GM19397 (cell line): ENCODE results near the gene NFATC3.

ENCODE experiments used
- ATAC-seq: cut with Tn5 transposase; IDR thresholded peaks from one replicate; pipeline ENCODE4 v1.9.1; 2021; ENCODE audit warnings: mild to moderate bottlenecking, moderate library complexity; ENCODE audit not compliant: unreplicated experiment

Gene NFATC3

DNA sequence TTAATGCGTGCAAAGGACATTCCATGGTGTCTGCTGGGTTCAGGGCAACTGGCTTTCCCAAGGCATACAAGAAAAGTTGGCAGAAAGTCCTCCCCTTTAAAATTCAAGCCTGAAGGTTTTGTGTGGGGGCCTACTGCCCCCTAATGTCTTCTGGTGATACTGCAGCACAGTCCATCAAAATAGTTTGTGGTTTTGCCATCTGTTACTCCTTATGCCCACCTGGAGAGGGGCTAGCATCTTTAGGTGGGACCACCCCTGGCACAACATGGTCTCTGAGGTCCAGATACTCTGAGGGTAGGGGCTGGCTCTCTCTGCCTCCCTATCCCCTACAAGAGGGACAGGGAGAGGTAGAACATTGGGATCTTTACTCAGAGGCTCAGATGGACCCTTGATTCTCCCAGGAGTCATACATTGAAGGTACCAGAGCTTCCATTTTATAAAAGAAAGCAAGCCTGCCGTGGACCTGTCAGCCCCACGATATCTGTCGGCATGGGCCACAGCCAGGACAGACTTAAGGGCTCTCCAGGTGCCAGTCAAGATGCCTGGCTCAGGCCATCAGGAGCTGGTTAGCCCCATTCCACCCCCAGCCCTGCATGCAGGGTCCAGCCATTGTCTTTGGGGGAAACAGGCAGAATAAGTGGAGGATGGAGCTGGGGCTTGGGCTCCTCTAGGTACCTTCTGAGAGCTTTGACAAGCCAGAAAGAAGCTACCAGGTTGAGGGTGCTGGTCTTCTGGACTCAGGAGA is 144.4 kb downstream of the NFATC3 start:
- no peak for ATAC-seq

DNA sequence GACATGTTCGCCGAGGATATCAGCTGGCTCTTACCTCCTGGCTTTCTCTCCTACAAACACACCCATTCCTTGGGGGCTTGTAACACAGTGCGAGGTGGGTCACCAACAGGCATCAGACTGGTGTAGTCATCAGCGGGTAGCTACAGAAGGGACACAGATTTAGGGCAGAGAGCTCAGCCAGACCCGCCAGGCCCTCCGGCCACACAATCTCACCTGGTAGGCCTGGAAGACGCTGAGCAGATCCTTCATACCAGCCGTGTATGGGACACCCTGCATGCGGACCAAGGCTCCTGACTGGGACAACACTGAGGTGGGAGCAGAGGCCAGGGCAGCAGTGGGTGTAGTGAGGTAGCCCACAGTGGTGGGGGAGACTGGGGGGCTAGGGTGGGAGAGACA is 145.0 kb downstream of the NFATC3 start:
- ATAC-seq, result no peak

DNA sequence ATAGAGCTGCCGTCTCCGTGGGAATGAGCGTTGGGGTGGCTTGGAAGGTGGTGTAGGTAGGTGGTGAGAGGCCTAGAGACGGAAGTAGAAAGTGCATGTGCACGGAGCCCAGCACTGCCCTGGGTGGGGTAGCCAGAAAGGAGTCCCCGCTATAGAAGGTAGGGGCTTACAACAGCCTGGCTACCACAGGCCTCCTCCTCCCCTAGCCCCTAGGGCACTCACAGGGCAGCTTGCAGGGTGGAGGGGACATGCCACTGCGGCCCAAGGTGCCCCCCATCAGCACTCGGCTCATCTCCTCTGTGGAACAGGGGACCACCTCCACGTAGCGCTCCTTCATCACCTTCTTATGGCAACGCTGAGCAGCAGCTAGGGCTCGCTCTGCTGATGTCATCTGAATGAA is 145.8 kb downstream of the NFATC3 start:
- no peak for ATAC-seq

DNA sequence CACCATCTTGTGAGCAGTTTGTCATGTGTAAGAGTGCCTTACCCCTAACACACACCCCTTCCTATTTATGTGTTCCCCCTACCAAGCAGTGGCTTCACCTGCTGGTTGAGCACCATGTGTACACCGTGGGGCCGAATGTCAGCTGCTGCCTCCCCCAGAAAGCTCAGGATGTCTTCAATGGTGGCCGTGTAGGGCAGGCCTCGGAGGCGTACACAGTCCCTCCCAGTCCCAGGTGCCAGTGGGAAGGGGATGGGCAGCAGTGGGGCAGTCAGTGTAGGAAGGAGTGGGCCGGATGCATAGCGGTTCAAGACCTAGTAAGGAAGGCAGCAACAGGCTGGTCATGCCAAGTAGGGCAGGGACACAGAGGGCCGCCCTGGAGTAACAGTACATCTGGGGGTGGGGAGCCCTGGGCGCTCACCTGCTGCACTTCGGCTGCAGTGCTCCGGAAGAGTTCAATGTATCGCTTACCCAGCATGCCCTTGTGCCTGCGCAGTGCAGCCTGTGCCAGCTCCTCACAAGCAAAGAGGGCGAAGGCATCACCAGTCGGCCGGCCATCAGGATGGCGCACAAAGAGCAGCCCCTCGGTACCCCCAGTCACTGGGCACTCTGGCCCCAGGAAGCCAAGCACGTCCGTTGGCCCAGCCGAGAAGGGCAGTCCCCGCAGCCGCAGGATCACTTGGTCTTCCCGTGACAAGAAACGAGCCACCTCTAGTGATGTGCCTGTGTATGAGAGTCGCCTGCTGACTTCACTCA is 146.4 kb downstream of the NFATC3 start:
- no peak for ATAC-seq

DNA sequence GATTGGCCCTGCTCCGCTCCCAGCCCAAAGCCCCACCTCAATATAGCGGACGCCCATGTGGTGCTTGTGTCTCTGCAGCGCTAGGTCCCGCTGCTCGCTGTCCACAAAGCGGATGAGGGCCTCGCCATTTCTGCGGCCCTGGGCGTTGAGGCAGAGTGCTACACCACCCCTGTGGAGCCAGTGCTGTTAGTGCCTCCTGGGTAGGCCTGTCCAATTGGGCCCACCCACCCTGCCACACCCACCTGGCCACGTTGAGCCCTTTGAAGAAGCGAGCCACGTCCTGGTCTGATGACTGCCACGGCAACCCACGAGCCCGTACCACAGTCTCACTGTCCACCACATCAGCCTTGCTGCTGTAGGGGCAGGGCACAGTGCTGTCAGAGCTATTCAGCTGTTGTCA is 147.2 kb downstream of the NFATC3 start:
- ATAC-seq, result no peak

DNA sequence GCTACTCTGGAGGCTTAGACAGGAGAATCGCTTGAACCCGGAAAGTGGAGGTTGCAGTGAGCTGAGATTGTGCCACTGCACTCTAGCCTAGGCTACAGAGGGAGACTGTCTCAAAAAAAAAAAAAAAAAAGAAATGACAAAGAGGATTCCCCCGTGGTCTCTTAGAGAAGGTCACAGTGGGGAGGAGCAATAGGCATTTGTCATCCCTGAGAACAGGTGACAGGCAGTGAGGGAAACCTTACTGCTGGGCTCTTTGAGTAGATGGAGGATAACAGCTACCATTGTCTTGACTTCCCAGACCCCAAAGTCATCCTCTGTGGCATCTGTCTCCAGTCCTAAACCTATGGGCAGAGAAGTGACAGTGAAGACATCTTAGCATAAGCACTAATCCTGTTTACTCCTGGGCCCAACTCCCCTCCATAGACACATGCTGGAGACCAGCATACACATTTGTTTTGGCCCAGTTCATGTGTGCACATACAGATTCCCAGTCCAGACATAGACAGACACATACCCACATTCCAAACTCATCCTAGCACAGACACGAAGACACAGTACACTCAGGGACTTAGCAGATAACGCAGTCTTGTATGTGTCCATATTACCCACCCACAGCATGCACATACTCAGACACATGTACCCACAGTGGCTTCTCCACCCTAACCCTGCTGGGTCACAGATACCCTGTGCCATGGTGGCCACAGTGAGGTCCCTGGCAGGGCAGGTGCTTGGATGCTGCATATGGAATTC is 148.1 kb downstream of the NFATC3 start:
- no peak for ATAC-seq

DNA sequence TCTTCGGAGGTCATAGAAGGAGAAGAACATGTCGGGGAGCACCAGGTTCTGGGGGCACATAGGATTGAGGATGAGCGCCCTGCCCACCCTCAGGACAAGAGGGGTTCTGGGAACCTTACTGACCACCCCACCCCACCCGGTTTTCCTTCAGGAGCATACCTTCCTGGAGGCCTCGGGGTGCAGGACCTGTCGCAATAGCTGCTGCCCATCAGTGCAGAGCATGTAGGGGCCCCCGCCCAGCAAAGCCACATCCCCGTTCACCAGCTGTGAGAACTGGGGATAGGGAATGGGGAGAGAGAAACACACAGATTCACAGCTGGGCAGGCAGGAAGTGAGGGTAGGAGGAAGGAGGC is 148.6 kb downstream of the NFATC3 start:
- no peak for ATAC-seq

DNA sequence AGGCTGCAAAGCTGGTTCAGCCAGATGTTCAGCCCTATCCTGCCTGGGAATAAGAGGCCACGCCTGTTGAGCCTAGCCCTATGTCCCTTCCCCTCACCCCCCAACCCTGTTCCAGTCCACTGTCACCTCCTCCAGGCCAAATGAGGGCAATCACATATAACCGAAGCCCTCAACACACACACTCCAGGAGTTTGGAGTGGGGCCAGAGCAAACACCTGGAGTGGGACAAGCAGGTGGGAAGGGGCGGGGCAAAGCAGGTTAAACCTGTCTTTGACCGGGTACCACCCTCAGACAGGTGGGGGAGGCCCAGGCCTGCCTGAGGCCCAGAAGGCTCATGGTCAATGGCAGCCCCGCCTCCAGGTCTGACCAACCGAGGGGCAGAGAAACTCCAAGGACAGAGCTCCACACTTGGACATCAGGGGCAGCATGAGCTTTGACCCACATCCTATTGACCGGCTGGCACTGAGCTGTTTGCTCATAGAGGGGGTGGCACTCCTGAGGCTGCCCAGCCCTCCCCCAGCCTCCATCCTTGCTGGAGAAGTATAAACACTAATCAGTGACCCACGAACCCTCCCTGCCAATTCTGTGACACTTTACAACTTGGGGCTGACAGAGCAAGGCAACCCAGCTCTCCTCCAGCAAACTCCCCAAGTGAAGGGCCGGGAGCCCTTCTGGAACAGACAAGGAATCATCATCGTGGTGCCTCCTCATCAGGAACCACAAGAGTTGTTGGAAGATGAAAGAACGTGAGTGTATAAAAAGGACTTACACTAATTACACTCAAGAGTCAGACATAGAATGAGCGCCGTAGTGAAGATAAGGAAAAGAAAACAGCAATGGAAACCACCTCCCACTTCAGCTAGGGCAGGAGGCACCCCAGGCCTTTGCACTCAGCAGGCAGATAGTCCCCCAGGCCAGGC is 149.3 kb downstream of the NFATC3 start:
- ATAC-seq, result no peak

DNA sequence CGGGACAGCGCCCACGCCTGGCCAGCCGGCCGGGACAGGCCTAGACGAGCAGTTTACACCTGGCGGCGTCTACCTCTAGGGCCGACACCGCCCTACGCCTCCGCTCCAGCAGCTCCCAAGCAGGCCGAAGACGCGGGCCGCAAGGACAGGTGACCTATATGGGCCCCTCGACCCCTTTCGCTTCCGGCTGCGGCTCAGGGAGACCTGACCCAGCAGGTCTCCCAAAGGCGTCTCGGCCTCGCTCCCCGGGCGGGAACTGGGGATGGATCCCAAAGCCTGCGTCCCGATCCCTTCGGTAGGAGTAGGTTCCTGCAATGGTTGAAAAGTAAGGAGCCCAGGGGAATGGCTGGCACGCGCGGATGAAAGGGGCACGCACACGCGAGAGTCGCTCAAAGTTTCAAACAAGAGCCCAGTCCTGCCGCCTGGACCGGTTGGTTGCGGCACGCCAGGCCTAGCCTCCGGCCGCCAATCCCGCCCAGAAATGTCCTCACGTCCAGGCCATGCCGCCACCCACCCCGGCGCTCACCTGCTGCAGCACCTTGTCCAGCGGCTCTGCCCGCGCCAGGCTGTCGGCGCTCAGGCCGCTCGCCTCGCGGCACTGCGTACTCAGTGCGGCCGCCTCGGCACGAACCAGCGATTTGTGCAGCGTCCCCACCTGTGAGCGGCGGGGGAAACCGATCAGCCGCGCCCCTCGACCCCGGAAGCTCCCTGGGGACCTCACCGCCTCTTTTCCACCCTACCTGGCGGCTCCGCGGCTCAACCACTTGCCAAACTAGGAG is 150.1 kb downstream of the NFATC3 start:
- ATAC-seq, result no peak

DNA sequence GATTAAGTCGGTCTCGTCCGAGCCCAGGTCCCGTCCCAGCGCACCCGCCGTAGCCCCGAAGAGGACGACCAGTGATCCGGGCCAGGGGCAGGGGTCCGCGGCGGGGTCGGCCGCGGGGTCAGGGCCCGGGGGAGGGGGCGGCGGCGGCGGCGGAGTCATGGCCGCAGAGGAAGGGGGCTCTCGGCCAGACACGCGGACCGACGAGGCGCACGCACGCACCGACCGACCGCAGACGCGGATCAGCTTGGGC is 150.6 kb downstream of the NFATC3 start, which contains the start of gene ESRP2:
Gene ESRP2 (minus strand): TSS at position 241 of the 250 bp plus-strand sequence. CDS start 82 bp downstream, at position 159.
- ATAC-seq, result no peak

DNA sequence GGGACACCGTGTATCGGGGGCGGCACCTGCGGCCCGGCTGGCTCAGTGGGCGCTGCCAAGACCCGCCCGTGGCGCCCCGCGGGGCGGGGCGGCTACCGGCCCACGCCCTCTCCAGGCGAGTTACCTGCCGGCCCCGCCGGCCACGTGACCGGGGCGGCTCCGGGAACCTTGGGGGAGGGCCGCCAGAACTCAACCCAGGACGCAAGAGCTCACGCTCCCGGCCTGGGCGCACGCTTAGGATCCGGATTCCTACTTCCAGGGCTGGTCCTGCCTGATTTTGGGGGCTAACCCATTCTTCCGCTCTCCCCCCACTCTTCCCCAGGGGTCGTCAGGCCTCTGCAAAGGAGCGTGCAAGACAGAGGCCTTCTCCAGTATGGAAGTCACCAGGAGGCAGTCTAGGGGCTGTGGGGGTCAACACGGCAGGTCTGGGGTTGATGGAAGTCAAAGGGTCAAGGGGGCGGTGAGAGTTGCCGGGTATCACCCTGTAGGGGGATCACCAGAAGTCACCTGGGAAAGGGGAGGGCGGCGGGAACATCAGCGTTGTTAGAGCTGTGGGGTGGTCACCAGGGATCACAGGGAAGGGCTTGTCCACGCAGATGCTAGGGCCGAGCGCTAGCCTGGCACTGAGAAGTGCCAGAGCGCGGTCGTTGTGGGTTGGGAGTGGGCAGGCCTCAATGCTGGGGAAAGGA is 151.1 kb downstream of the NFATC3 start:
- ATAC-seq, result no peak

DNA sequence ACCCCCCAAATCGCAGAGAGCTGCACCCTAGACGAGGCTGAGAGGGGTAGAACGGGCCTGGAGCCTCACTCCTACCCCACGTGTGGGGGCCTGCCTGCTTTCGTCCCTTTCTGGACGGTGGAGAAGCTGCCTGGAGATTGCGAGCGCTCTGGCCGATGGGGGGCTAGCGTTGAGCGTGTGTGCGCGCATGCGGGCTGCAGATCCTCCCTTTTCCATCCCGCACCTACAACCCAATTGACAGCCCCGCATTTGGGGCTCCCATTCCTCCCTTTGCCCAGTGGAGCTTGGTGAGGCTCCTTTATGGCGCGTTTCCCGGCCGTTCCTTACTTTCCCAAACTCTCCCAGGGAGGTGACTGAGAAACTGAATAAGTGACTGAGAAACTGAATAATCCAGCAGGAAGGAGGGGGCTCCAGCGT is 151.7 kb downstream of the NFATC3 start:
- peak; percentile 2 for ATAC-seq

DNA sequence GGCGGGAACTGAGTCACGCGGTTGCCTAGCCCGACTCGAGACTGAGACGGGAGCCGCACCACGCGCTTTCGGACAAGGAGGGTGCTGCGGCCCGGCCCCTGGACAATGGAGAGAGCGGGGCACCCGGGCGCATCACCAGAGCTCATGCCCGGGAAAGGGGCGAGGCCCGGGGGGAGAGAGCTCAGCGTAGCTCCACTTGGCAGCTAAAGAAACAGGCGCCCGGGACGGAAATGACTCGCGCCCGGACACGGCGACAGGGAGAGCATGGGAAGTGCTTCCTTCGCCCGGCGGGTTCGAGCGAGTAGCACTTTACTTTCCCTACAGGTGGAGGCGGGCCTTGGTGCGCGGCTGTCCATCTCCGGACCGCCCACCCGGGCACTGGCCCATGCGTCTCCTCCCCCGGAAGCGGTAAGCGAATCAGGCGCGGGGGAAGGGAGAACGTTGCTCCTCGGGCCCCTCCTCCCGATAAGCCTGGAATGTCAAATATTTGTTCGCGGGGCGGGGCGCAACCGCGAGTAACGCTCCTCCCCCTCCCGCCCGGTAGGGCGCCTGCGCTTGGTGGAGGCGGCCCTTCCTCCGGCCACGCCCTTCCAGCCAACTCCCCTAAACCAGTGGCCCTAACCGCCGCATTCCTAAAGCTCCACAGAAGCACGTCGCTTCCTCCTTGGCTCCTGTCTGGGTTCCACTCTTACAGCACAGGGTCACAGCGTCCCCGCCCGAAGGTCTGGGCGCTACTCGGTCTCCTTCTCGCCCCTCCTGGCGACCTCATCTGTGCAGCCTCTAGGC is 152.3 kb downstream of the NFATC3 start:
- peak; percentile 74 for ATAC-seq

DNA sequence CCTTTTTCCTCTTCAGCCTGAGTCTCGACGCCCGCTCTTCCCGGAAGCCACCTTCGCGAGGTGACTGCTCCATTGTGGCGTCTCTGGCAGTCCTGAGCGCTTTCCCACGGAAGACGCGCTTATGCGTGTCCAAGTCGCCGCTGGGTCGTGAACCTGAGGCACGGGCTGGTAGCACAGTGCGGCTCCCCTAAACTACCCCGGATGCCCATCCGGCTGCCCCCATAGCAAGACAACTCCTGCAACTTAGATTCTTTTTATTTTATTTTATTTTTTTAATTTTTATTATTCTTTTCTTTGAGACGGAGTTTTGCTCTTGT is 152.8 kb downstream of the NFATC3 start:
- ATAC-seq, result no peak

DNA sequence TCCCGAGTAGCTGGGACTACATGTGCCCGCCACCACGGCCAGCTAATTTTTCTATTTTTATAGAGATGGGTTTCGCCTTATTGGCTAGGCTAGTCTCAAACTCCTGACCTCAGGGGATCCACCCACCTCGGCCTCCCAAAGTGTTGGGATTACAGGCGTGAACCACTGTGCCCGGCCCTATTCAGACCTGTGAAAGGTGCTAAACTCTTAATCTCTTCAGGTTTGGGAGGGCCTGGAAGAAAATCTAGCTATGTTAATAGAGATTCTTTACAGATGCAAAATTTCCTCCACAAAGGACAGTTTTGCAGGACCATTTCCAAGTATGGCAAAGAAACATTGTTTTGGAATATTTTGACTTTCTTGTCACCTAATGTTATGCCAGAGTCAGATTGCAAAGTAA is 156.9 kb downstream of the NFATC3 start:
- ATAC-seq, result no peak

DNA sequence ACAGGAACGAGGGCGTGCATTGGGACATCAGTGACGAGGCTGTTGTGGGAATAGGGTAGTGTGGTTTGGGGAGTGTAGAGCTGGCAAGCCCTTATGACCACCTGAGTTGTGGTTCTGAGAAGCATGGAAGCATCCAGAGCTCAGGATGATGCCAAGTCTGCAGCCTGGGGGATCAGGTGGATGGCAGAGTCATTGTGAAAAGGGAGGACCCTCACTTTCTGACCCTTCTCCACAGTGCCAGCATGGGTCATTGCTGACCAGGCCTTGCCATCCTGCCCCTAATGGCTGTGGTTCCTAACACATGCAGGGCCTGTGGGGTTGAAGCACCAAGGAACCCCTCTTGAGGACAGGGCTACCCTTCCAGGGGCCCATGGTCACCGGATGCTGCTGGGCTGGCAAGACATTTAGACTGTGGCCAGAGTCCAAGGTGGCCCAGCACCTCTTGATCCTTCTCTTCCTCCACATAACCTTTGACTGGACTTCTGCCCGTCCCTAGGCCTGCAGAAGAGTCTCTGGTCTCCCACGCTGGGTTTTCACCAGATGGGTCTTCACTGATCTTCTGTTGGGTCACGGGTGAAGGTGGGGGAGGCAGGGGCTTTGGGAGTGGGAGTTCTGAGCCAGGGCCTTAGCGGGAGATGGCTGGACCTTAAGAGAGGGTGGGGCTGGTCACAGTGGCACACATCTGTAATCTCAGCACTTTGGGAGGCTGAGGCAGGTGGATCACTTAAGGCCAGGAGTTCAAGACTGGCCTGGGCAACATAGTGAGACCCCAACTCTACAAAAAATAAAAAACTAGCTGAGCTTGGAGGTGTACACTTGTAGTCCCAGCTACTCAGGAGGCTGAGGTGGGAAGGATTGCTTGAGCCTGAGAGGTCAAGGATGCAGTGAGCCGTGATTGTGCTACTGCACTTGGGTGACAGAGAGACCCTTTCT is 158.0 kb downstream of the NFATC3 start:
- no peak for ATAC-seq

DNA sequence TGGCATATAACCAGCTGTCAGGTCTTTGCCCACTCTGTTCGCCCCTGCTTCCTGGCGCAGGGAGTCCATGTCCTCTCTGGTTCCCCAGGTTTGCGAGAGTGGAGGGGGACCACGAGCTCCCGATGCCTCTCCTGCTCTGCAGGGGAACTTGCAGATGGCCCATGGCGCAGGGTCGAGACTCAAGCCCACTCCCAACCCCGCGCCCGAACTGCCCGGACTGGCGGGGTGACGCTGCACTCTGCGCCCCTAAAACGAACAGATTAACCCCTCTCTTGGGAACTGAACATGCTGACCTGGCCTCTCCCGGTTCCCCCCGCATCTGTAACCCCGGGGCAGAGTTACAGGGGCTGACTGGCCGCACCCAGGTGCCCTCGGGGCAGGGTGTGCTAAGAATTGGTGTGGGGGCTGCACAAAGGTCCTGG is 159.3 kb downstream of the NFATC3 start:
- no peak for ATAC-seq
